GM21619 (cell line): ENCODE data around the gene PHACTR1.
"Not testable (repeated sequence)": the region's sequence is repeated elsewhere in the genome, so short reads cannot be mapped to it uniquely, and the experiment has no call there.

Experiments
- ATAC-seq: cut with Tn5 transposase; IDR thresholded peaks from one replicate; pipeline ENCODE4 v1.9.1; 2021; ENCODE audit not compliant: unreplicated experiment

Gene PHACTR1

GRCh38 chr6:13217206-13217905 is 500.8 kb downstream of the PHACTR1 start:
- no peak for ATAC-seq

GRCh38 chr6:13220266-13220665 is 503.7 kb downstream of the PHACTR1 start:
- ATAC-seq, result no peak

- no peak for ATAC-seq
These were observed 505.5 kb downstream of the PHACTR1 start for GRCh38 chr6:13222048-13222447.

GRCh38 chr6:13226071-13226470 is 509.5 kb downstream of the PHACTR1 start:
- ATAC-seq, result no peak

GRCh38 chr6:13228264-13229204 is 512.0 kb downstream of the PHACTR1 start:
- no peak for ATAC-seq

- ATAC-seq, result peak; percentile 89
These were observed 512.9 kb downstream of the PHACTR1 start for GRCh38 chr6:13229205-13230085.

- no peak for ATAC-seq
These were observed 516.5 kb downstream of the PHACTR1 start for GRCh38 chr6:13233106-13233505.

GRCh38 chr6:13234130-13234529 is 517.6 kb downstream of the PHACTR1 start:
- ATAC-seq, result no peak

- ATAC-seq, result no peak
These were observed 518.8 kb downstream of the PHACTR1 start for GRCh38 chr6:13235339-13235738.

- ATAC-seq, result no peak
These were observed 520.8 kb downstream of the PHACTR1 start for GRCh38 chr6:13237318-13237717.

GRCh38 chr6:13238017-13238416 is 521.5 kb downstream of the PHACTR1 start:
- no peak for ATAC-seq

- no peak for ATAC-seq
These were observed 522.2 kb downstream of the PHACTR1 start for GRCh38 chr6:13238640-13239216.

GRCh38 chr6:13239530-13240455 is 523.2 kb downstream of the PHACTR1 start:
- no peak for ATAC-seq

- no peak for ATAC-seq
These were observed 524.8 kb downstream of the PHACTR1 start for GRCh38 chr6:13241364-13241763.

GRCh38 chr6:13242178-13242577 is 525.6 kb downstream of the PHACTR1 start:
- ATAC-seq, result no peak

GRCh38 chr6:13242590-13242989 is 526.0 kb downstream of the PHACTR1 start:
- no peak for ATAC-seq

GRCh38 chr6:13243033-13243432 is 526.5 kb downstream of the PHACTR1 start:
- no peak for ATAC-seq

- not testable (repeated sequence) for ATAC-seq
These were observed 527.2 kb downstream of the PHACTR1 start for GRCh38 chr6:13243745-13244144.

GRCh38 chr6:13247627-13248026 is 531.1 kb downstream of the PHACTR1 start:
- no peak for ATAC-seq

- no peak for ATAC-seq
These were observed 531.5 kb downstream of the PHACTR1 start for GRCh38 chr6:13248053-13248452.
